GM12878 (cell line): ENCODE results near the gene NHSL1. TPM values are rescaled to one million over a fixed set of nuclear protein-coding genes. Genes with fewer than 3 reads are reported as not detected.

ENCODE experiments used
- ATAC-seq: fragments of 200-7000 bp; cut with Tn5 transposase; 3 replicates; pipeline ENCODE4 v1.9.1; 2020; ENCODE audit warnings: mild to moderate bottlenecking, moderate library complexity
- BruUV-seq: library from RNA; stranded (reverse); fragments of 400-500 nt; replicated peaks from 2 replicates; lab custom pipeline; 2021; lab: Mats Ljungman, UMichigan
- CTCF ChIA-PET: fragments of 300-600 bp; sonication (Branson Sonifier 250); formaldehyde crosslinking; extraction: SDS; loops from one replicate; lab custom pipeline; 2021; ENCODE audit warnings: inconsistent platforms; lab: Yijun Ruan, JAX
- POLR2A ChIA-PET: fragments of 350-600 bp; formaldehyde crosslinking; extraction: SDS; loops from one replicate; lab custom pipeline; 2021; ENCODE audit warnings: inconsistent platforms; lab: Charles Lee
- RAD21 ChIA-PET: fragments of 300-600 bp; sonication (Branson Sonifier 250); formaldehyde crosslinking; loops from one replicate; lab custom pipeline; 2023; ENCODE audit warnings: antibody characterized with exemption; ENCODE audit not compliant: unreplicated experiment; lab: Charles Lee
- SMC1A ChIA-PET: fragments of 300-600 bp; sonication (Branson Sonifier 250); formaldehyde crosslinking; loops from one replicate; lab custom pipeline; 2023; ENCODE audit not compliant: unreplicated experiment, uncharacterized antibody; lab: Charles Lee
- DNase-seq: peaks from one replicate; pipeline ENCODE4 v3.0.0-alpha.2; 2011; ENCODE audit warnings: low read depth, low spot score
- FAIRE-seq: peaks from 3 replicates; lab custom pipeline; 2011; peaks lifted over from hg19 to GRCh38; lab: Jason Lieb, UNC
- H2AFZ ChIP-seq: 2 replicates; pipeline ENCODE4 v1.6.0; 2011; ENCODE audit warnings: low read depth, low read length, control low read depth; ENCODE audit not compliant: control insufficient read depth
- H3K27ac ChIP-seq: 2 replicates; pipeline ENCODE4 v1.5.1; 2011; ENCODE audit warnings: control low read depth; ENCODE audit not compliant: control insufficient read depth, insufficient read depth
- H3K27me3 ChIP-seq, 2 experiments: replicated peaks in 1 of 2; 2 replicates each; pipeline versions ENCODE4 v1.6.0 to v1.6.1; 2011; ENCODE audit warnings: low read length in 1 of 2; ENCODE audit not compliant: control insufficient read depth in 2 of 2, insufficient read depth in 2 of 2
- H3K36me3 ChIP-seq, 2 experiments: 2 replicates each; pipeline ENCODE4 v1.5.1; 2011; ENCODE audit warnings: low read length in 1 of 2; ENCODE audit not compliant: control insufficient read depth in 2 of 2, insufficient read depth in 2 of 2
- H3K4me1 ChIP-seq: 2 replicates; pipeline ENCODE4 v1.6.1; 2011; ENCODE audit warnings: mild to moderate bottlenecking, low read length, moderate library complexity, mixed read lengths; ENCODE audit not compliant: control insufficient read depth, insufficient read depth
- H3K4me2 ChIP-seq: 2 replicates; pipeline ENCODE4 v1.6.0; 2011; ENCODE audit warnings: control low read depth; ENCODE audit not compliant: control insufficient read depth, insufficient read depth
- H3K4me3 ChIP-seq: fragments of 200-600 bp; sonication (generic); 2 replicates; pipeline ENCODE4 v1.5.1; 2016
- H3K79me2 ChIP-seq: 2 replicates; pipeline ENCODE4 v1.6.0; 2011; ENCODE audit warnings: low read length; ENCODE audit not compliant: control insufficient read depth, insufficient read depth
- H3K9ac ChIP-seq: 2 replicates; pipeline ENCODE4 v1.8.0; 2011; ENCODE audit warnings: low read length, control low read depth, mixed read lengths; ENCODE audit not compliant: control insufficient read depth, insufficient read depth
- H3K9me3 ChIP-seq: replicated peaks from 3 replicates; pipeline ENCODE4 v1.5.1; 2011; ENCODE audit warnings: mild to moderate bottlenecking, low read length; ENCODE audit not compliant: control insufficient read depth, insufficient read depth
- H4K20me1 ChIP-seq: 2 replicates; pipeline ENCODE4 v1.6.0; 2011; ENCODE audit not compliant: control insufficient read depth, insufficient read depth
- CEBPZ ChIP-seq: fragments of 150-350 bp; IDR thresholded peaks from 2 replicates; pipeline ENCODE4 v1.6.1; 2016; ENCODE audit warnings: low read depth, low read length
- CHD1 ChIP-seq: IDR thresholded peaks from 2 replicates; pipeline ENCODE4 v1.6.1; 2012; ENCODE audit warnings: low read depth, low read length, improper control_type of control experiment
- HDAC6 ChIP-seq: fragments of 200-600 bp; sonication (generic); IDR thresholded peaks from one replicate; pipeline ENCODE4 v1.8.0; 2017; ENCODE audit warnings: antibody characterized with exemption; ENCODE audit not compliant: unreplicated experiment
- NFXL1 ChIP-seq: fragments of 450-650 bp; IDR thresholded peaks from 2 replicates; pipeline ENCODE4 v1.6.1; 2017; ENCODE audit warnings: antibody characterized with exemption, mild to moderate bottlenecking, borderline replicate concordance
- POLR2A ChIP-seq: IDR thresholded peaks from 2 replicates; pipeline ENCODE4 v1.6.1; 2011; ENCODE audit warnings: low read depth, mild to moderate bottlenecking, low read length
- RBBP5 ChIP-seq: fragments of 200-600 bp; sonication (generic); conservative IDR thresholded peaks from 2 replicates; pipeline ENCODE4 v1.6.1; 2016
- RUNX3 ChIP-seq: IDR thresholded peaks from 2 replicates; pipeline ENCODE4 v1.6.1; 2012; ENCODE audit warnings: low read length, inconsistent platforms
- ZNF274 ChIP-seq: IDR thresholded peaks from one replicate; pipeline ENCODE4 v1.8.0; 2011; ENCODE audit not compliant: insufficient read length, insufficient read depth
- ZNF687 ChIP-seq: fragments of 450-650 bp; IDR thresholded peaks from 2 replicates; pipeline ENCODE4 v1.6.1; 2017; ENCODE audit warnings: mild to moderate bottlenecking, moderate library complexity
- WGBS: methylation state at CpG from one replicate; pipeline ENCODE4 v1.1.6; 2016; ENCODE audit warnings: low lambda C conversion rate; ENCODE audit not compliant: insufficient replicate concordance, insufficient coverage; ENCODE audit errors: missing lambda C conversion rate; 5-methylcytosine and 5-hydroxymethylcytosine counted together
- in situ Hi-C: fragments of 300-500 bp; cut with MboI; formaldehyde crosslinking; loops from 9 replicates; pipeline ENCODE4 v1.14.3; 2018; ENCODE audit warnings: mixed read lengths
- intact Hi-C: fragments of 100-400 bp; cut with micrococcal nuclease; formaldehyde crosslinking; loops from one replicate; pipeline ENCODE4 v1.14.2; 2022; ENCODE audit not compliant: unreplicated experiment
- polyA plus RNA-seq, 11 experiments: library from polyadenylated mRNA; depleted of rRNA in 4 of 11; unstranded in 6 of 11; stranded (reverse) in 5 of 11; fragments of >200 nt; fragmentation: Nextera tagmentation in 4 of 11; fragmentation: Illumina TruSeq in 1 of 11; extraction: Ambion mirVana in 4 of 11; extraction: Trizol in 1 of 11; gene quantifications; 1 replicate in 1 of 11; 2 replicates in 10 of 11; pipeline versions ENCODE4 v1.2.1 to v1.2.3, GENCODE V29; 2011 to 2016; ENCODE audit warnings: inconsistent platforms in 2 of 11, missing spikeins in 2 of 11, low read depth in 1 of 11
- total RNA-seq, 4 experiments: library from RNA; depleted of rRNA in 3 of 4; stranded (reverse); fragments of >200 nt in 3 of 4; fragmentation: Illumina TruSeq in 1 of 4; extraction: Trizol in 1 of 4; gene quantifications; 2 replicates each; pipeline versions ENCODE4 v1.2.1 to v1.2.3, GENCODE V29; 2013 to 2021

NHSL1 gene
- total and polyA plus RNA-seq, 10 of the 15 experiments (the other 5 are each of a cell fraction or from before 2014, with no cell fraction given), result 0.26 to 14.1 (median 0.90) TPM

GRCh38 chr6:138431256-138432062 lies 67.8 kb downstream of the NHSL1 start:
- Histone ChIP-seq H3K4me1 (no peaks in the 10 kb centered on the region), H3K9me3 (no peaks in the 10 kb centered on the region), H3K36me3 (peaks cover 0 to 9% of the 10 kb centered on the region in 2 experiments; a peak in 2 of 4 replicates), H3K79me2 (no peaks in the 10 kb centered on the region), H3K27me3 (no peaks in the 10 kb centered on the region), H3K9ac (no peak overlapping the region), H3K27ac (no peak overlapping the region), H2AFZ (no peak overlapping the region), H3K4me2 (no peak overlapping the region), H3K4me3 (no peak overlapping the region), H4K20me1 (no peaks in the 10 kb centered on the region)
- intact Hi-C loops, result no loop called here
- BruUV-seq, result no TSS peak
- ChIA-PET RAD21 (interaction anchor here (0.6 to 9.4 kb wide), 4 partner anchors 28 to 349 kb away, joined by 3 to 202 read pairs (median 13); partner anchors contain the start of genes HEBP2 and NHSL1), POLR2A (interaction anchor here (0.8 kb wide), 1 partner anchor 78 kb away, joined by 3 read pairs; no protein-coding TSS in a partner anchor), SMC1A (interaction anchor here (0.6 to 10.0 kb wide), 6 partner anchors 15 to 140 kb away, joined by 3 to 234 read pairs (median 12); partner anchors contain the start of gene NHSL1), CTCF (interaction anchor here (1.0 to 17.0 kb wide), 4 partner anchors 15 to 334 kb away, joined by 3 to 387 read pairs (median 4); no protein-coding TSS in a partner anchor)
- FAIRE-seq, result no peak
- no peak for ATAC-seq
- 42% methylated on average over 16 of the region's 19 CpGs for whole genome bisulfite sequencing
- in situ Hi-C loops, result loop anchor here (5.0 kb wide), 2 partner anchors 81 to 331 kb away; no protein-coding TSS in a partner anchor
- no peak for DNase-seq
- TF ChIP-seq RUNX3, result no peak
- TF ChIP-seq ZNF687, result no peak
- no peak for TF ChIP-seq RBBP5
- no peak for TF ChIP-seq NFXL1
- TF ChIP-seq CHD1, result no peak
- no peak for TF ChIP-seq ZNF274
- TF ChIP-seq CEBPZ, result no peak
- no peak for TF ChIP-seq POLR2A
- TF ChIP-seq HDAC6, result no peak
